ENCODE measurements around the gene TIE1. TPM values are rescaled to one million over a fixed set of nuclear protein-coding genes. Genes with fewer than 3 reads are reported as not detected.

The TIE1 gene
- total RNA-seq, 1 experiment from 2014 or later, result 1.2 TPM

DNA sequence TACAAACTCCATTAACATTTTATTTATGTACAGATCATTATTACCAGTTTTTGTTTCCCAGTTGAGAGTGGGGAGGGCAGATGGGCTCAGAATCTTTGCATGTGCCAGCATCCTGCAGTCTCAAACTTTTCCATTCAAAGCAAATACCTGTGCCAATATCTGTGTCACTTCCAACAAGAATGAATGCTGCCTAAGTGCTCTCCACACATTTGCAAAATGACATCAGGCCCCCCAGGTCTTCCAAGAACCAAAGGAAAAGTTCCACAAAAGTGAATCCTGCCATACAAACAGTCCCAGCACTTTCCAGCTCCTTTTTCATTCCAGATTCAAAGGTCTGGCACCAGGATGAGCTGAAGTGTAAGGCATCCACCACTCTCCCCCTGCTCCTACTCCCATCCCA lies 1.7 kb upstream of the TIE1 start:
- Histone ChIP-seq H3K4me1 (ENCODE audit: insufficient read depth, low read length) (peaks cover 9% of the 10 kb centered on the region), H2BK15ac (ENCODE audit: low read depth, low read length) (no peak overlapping the region)
- H3K36me3 Mint-ChIP-seq (ENCODE audit: insufficient read depth in 1 of 3, low read depth in 3 of 3), result no peaks in the 10 kb centered on the region

More for the DNA sequence above, 1.7 kb upstream of the TIE1 start:
- no peaks in the 10 kb centered on the region for H3K79me2 ChIP-seq (ENCODE audit: insufficient read depth, low read length)
- H3K4me2 ChIP-seq (ENCODE audit: insufficient read depth, insufficient read length, low read length), result no peak overlapping the region
- H3K9ac ChIP-seq (ENCODE audit: extremely low read depth, insufficient read length, low read length), result no peak overlapping the region
- no peaks in the 10 kb centered on the region for H3K79me1 ChIP-seq (ENCODE audit: insufficient read depth, low read depth, low read length, poor library complexity, severe bottlenecking)
- no peak overlapping the region for H3K18ac ChIP-seq (ENCODE audit: insufficient read length, low read depth, low read length)
- no peak overlapping the region for H4K91ac ChIP-seq (ENCODE audit: insufficient read length, low read depth, low read length)
- Mint-ChIP-seq H3K4me3 (no peak overlapping the region), H3K4me1 (peaks cover 45 to 61% of the 10 kb centered on the region in 2 experiments), H3K27ac (peak overlapping the region in 1 of 3 experiments; percentile 53; a peak in 2 of 7 replicates), H3K27me3 (ENCODE audit: low read depth) (peaks cover 1% of the 10 kb centered on the region; the same call in 1 of the 2 replicates), H3K9me3 (no peaks in the 10 kb centered on the region)
- no peak overlapping the region for H3K4ac ChIP-seq (ENCODE audit: low read depth, low read length)
- H3K23ac ChIP-seq (ENCODE audit: insufficient read length, low read depth, low read length), result no peak overlapping the region
- no peaks in the 10 kb centered on the region for H3K23me2 ChIP-seq (ENCODE audit: insufficient read length, low read depth, low read length, poor library complexity, severe bottlenecking)
- no peaks in the 10 kb centered on the region for H3K27me3 ChIP-seq (ENCODE audit: insufficient read depth, low read length)
- no peak overlapping the region for H2BK120ac ChIP-seq (ENCODE audit: low read depth, low read length, poor library complexity, severe bottlenecking)
- no peak overlapping the region for H3K27ac ChIP-seq (ENCODE audit: insufficient read length, low read depth, low read length)
- no peaks in the 10 kb centered on the region for H3K9me3 ChIP-seq (ENCODE audit: control insufficient read depth, low read depth, low read length)
- H4K5ac ChIP-seq (ENCODE audit: insufficient read length, low read depth, low read length), result no peak overlapping the region
- TF ChIP-seq, protein P1, sequence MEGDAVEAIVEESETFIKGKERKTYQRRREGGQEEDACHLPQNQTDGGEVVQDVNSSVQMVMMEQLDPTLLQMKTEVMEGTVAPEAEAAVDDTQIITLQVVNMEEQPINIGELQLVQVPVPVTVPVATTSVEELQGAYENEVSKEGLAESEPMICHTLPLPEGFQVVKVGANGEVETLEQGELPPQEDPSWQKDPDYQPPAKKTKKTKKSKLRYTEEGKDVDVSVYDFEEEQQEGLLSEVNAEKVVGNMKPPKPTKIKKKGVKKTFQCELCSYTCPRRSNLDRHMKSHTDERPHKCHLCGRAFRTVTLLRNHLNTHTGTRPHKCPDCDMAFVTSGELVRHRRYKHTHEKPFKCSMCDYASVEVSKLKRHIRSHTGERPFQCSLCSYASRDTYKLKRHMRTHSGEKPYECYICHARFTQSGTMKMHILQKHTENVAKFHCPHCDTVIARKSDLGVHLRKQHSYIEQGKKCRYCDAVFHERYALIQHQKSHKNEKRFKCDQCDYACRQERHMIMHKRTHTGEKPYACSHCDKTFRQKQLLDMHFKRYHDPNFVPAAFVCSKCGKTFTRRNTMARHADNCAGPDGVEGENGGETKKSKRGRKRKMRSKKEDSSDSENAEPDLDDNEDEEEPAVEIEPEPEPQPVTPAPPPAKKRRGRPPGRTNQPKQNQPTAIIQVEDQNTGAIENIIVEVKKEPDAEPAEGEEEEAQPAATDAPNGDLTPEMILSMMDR (conservative IDR thresholded peaks at IDR 0.05), result no peak
- H2BK12ac ChIP-seq (ENCODE audit: insufficient read length, low read depth, low read length), result no peak overlapping the region
- no peak overlapping the region for H2AK5ac ChIP-seq (ENCODE audit: insufficient read length, low read length)
- H4K20me1 ChIP-seq (ENCODE audit: control insufficient read depth, insufficient read depth, insufficient read length), result no peaks in the 10 kb centered on the region
- DNase-seq, result no peak
- H2AFZ ChIP-seq (ENCODE audit: low read length), result no peak overlapping the region
- H4K8ac ChIP-seq (replicated peaks; ENCODE audit: insufficient read length, low read depth, low read length), result no peak overlapping the region
- no peak overlapping the region for H3K14ac ChIP-seq (ENCODE audit: insufficient read depth, low read length)
- H3T11ph ChIP-seq (ENCODE audit: low read length), result no peak overlapping the region
- H3K56ac ChIP-seq (ENCODE audit: insufficient read length, low read depth, low read length), result no peak overlapping the region
- H2BK5ac ChIP-seq (ENCODE audit: insufficient read length, low read length), result no peak overlapping the region
- H2BK20ac ChIP-seq (ENCODE audit: low read depth, low read length, poor library complexity, severe bottlenecking), result no peak overlapping the region
